ENCODE measurements around the gene TTN. TPM values are rescaled to one million over a fixed set of nuclear protein-coding genes. Genes with fewer than 3 reads are reported as not detected.

TTN gene
- total and polyA plus RNA-seq, 10 of the 15 experiments (the other 5 are each of a cell fraction or from before 2014, with no cell fraction given) = 0.15 to 9.0 (median 1.8) TPM

- Histone ChIP-seq H4K20me1 (ENCODE audit: control insufficient read depth, insufficient read depth) (no peaks in the 10 kb centered on the region), H3K4me1 (ENCODE audit: control insufficient read depth, insufficient read depth, low read length) (no peaks in the 10 kb centered on the region), H3K36me3 (ENCODE audit: control insufficient read depth in 2 of 2, insufficient read depth in 2 of 2, low read length in 1 of 2) (no peaks in the 10 kb centered on the region), H2AFZ (ENCODE audit: control insufficient read depth, low read depth, low read length) (no peak overlapping the region), H3K27ac (ENCODE audit: control insufficient read depth, insufficient read depth) (no peak overlapping the region), H3K9me3 (replicated peaks; ENCODE audit: control insufficient read depth, insufficient read depth, low read length) (no peaks in the 10 kb centered on the region), H3K27me3 (replicated peaks in 1 of 2; ENCODE audit: control insufficient read depth in 2 of 2, insufficient read depth in 2 of 2, low read length in 1 of 2) (no peaks in the 10 kb centered on the region), H3K4me3 (no peak overlapping the region), H3K9ac (ENCODE audit: control insufficient read depth, insufficient read depth, low read length) (no peak overlapping the region), H3K4me2 (ENCODE audit: control insufficient read depth, insufficient read depth) (no peak overlapping the region), H3K79me2 (ENCODE audit: control insufficient read depth, insufficient read depth, low read length) (no peaks in the 10 kb centered on the region)
- CTCF ChIA-PET = interaction anchor here (0.6 to 1.5 kb wide), 5 partner anchors 9 to 391 kb away, joined by 3 read pairs; no protein-coding TSS in a partner anchor
- RAD21 ChIA-PET (ENCODE audit: unreplicated experiment) = no interaction called here
- SMC1A ChIA-PET (ENCODE audit: uncharacterized antibody, unreplicated experiment) = interaction anchor here (2.3 kb wide), 1 partner anchor 16 kb away, joined by 8 read pairs; no protein-coding TSS in a partner anchor
- intact Hi-C loops (cut with micrococcal nuclease; ENCODE audit: unreplicated experiment) = no loop called here
- FAIRE-seq = no peak
- in situ Hi-C loops (cut with MboI) = no loop called here
- BruUV-seq (replicated peaks) = no TSS peak
- TF ChIP-seq SREBF2 (IDR thresholded peaks at IDR 0.05; ENCODE audit: low read length) (no peak), HDGF (IDR thresholded peaks at IDR 0.05) (no peak), POLR2AphosphoS5 (IDR thresholded peaks at IDR 0.05; ENCODE audit: low read length) (no peak), CHD4 (IDR thresholded peaks at IDR 0.05) (no peak), STAT1 (conservative IDR thresholded peaks at IDR 0.05) (no peak), RELA (IDR thresholded peaks at IDR 0.05; ENCODE audit: borderline replicate concordance, partially characterized antibody) (no peak), HDAC2 (IDR thresholded peaks at IDR 0.05) (no peak), TAF1 (IDR thresholded peaks at IDR 0.05; ENCODE audit: borderline replicate concordance, low read depth, low read length) (no peak), CREM (IDR thresholded peaks at IDR 0.05; ENCODE audit: low read depth) (no peak), ZBED1 (IDR thresholded peaks at IDR 0.05; ENCODE audit: borderline replicate concordance) (no peak), BRCA1 (IDR thresholded peaks at IDR 0.05; ENCODE audit: low read depth, low read length) (no peak), RBBP5 (conservative IDR thresholded peaks at IDR 0.05) (no peak), NRF1 (conservative IDR thresholded peaks at IDR 0.05; ENCODE audit: low read depth, low read length) (no peak), IKZF1 (conservative IDR thresholded peaks at IDR 0.05) (no peak), STAT3 (IDR thresholded peaks at IDR 0.05; ENCODE audit: low read depth, low read length) (no peak), ATF3 (IDR thresholded peaks at IDR 0.05; ENCODE audit: borderline replicate concordance, extremely low read depth, low read depth, low read length) (no peak)
- POLR2A ChIA-PET = interaction anchor here (1.1 kb wide), 1 partner anchor 21 kb away, joined by 3 read pairs; no protein-coding TSS in a partner anchor
- DNase-seq (ENCODE audit: low read depth, low spot score) = no peak
- ATAC-seq = no peak
- WGBS (ENCODE audit: insufficient coverage, insufficient replicate concordance, low lambda C conversion rate, missing lambda C conversion rate) = 66% methylated on average over 9 of the region's 9 CpGs
Measured at GRCh38 chr2:178827739-178828485, 20.7 kb upstream of the TTN start.

Data from GM12878 (cell line).